GM21529 (cell line): Measurements from ENCODE around the gene ANKRD28.
A peak's percentile ranks its signal among the peaks of the same experiment; 100 is the strongest.
"Not testable (repeated sequence)": the region's sequence is repeated elsewhere in the genome, so short reads cannot be mapped to it uniquely, and the experiment has no call there.

Experiments used
- ATAC-seq: cut with Tn5 transposase; IDR thresholded peaks from one replicate; pipeline ENCODE4 v1.9.1; 2021; ENCODE audit not compliant: unreplicated experiment

ANKRD28 gene

GRCh38 chr3:15778332-15778858, 19.4 kb downstream of the ANKRD28 start:
- ATAC-seq = no peak

DNA sequence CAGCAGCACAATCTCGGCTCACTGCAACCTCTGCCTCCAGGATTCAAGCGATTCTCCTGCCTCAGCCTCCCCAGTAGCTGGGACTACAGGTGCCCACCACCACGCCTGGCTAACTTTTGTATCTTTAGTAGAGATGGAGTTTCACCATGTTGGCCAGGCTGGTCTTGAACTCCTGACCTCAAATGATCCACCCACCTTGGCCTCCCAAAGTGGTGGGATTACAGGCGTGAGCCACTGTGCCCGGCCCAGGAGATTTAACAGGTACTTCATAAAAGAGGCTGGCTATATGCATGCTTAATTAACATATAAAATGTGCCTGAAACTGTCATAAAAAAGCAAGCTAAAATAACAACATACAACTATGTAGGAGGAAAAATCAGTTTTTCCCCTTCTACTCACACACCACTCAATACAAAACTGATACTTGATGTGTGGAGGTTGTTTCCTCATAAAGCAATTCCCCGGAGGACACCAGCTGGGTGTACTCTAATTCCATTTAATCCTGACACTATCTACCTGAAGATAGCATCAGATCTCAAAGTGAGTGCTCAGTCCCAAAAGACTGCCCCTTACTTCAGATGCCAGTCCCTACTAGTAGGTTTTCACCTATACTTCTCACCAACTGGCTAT, 22.7 kb downstream of the ANKRD28 start:
- ATAC-seq = peak; percentile 85

DNA sequence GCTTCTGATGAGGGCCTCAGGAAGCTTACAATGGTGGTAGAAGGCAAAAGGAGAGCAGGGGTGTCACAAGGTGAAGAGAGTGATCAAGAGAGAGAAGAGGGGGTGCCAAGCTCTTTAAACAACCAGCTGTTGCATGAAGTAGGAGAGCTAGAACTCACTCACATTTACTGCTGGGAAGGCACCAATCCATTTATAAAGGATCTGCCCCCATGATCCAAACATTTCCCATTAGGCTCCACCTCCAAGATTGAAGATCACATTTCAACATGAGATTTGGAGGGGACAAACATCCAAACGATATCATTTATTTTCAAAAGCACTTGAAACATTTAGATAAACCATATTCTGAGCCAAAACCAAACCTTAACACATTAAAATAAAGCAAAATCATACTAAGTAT, 26.3 kb downstream of the ANKRD28 start:
- ATAC-seq = no peak

DNA sequence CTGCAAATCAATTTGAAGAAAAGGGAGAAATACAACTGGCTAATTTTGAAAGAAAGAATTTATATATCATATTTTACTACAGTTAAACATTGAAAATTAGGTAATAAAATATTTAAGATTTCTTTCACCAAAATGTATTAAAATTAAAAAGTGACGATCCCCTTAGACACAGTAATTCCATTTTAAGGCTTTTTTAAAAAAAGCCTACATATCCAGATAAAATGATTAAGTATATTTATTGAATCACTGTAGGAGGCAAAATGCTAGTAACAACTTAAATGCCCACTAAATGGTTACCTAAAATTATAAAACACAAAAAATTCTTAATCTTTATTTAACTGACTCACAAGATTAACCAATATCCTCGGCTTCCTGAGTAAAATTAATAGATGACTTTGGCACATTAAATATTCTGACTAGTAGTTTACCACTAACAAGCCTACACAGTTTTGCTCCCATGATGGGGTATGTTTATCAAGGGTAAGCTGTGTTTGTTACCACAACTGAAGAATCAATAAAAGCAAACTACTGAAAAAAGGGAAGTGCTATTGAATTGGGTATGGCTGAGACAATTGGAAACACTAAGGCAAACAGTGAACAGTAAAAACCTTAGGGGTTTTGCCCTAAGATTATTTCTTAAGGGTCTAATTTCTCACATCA, 28.4 kb downstream of the ANKRD28 start:
- no peak for ATAC-seq

DNA sequence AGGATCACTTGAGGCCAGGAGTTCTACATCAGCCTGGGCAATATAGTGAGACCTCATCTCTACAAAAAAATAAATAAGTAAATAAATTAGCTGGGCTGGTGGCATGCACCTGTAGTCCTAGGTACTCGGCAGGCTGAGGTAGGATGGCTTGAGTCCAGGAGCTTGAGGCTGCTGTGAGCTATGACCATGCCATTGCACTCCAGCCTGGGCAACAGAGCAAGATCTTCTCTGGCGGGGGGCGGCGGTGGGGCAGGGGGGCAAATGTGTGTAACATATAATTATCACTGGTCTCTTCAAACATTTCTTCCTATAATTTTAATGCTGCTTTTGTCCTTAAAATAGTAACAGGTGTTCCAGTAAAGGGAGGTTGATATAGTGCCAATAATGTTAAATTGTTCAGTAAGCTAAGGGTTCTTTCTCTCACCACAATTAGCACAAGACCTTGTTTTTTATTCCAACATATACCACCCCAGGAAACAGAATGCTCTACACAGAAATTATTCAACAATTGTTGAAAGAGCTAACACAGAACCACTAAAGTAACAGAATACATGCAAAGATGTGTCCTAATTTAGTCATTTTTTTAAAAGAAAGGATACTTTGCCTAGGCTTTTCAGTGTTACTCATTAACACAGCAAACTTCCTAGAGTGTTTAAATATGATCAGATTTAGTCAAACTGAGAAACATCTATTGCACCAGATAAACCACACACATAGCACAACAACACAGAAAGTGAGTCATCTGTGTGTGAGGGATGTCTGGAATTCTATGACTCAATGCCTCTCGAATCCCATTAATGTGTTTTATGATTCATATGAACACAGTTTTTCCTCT, 29.1 kb downstream of the ANKRD28 start:
- peak; percentile 89 for ATAC-seq

GRCh38 chr3:15766406-15766805, 31.4 kb downstream of the ANKRD28 start:
- no peak for ATAC-seq

GRCh38 chr3:15758295-15758694, 39.5 kb downstream of the ANKRD28 start:
- no peak for ATAC-seq

GRCh38 chr3:15757824-15758223, 40.0 kb downstream of the ANKRD28 start:
- ATAC-seq = no peak

GRCh38 chr3:15756505-15756904, 41.3 kb downstream of the ANKRD28 start:
- no peak for ATAC-seq

DNA sequence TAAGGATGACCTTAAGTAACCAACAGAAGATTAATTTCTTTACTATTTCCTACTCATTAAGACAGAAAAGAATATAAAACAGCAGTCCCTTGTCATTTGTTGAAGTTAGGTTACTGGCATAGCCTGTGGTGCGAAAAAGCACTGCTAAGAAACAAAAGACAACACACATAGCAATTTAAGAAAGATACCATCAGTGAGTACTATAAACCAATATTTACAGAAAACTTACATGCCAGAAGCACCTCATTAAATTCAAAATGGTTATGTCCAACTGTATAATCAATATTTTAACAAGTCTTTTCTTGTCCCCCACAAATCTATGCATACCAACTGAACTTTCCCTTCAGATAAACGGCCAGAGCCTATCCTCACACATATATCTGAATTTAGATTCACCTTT, 42.0 kb downstream of the ANKRD28 start:
- no peak for ATAC-seq

GRCh38 chr3:15755181-15755580, 42.6 kb downstream of the ANKRD28 start:
- ATAC-seq = no peak

DNA sequence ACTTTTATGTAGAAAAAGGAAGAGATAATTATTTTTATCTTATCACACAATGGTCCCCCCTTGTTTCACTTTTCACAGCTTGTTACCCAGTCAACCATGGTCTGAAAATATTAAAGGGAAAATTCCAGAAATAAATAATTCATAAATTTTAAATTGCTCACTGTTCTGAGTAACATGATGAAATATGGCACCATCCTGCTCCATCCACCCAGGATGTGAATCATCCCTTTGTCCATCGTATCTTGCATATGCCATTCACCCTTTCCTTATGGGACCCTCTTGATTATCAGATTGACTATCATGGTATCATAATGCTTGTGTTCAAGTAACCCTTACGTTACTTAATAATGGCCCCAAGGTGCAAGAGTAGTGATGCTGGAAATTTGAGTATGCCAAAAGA, 43.7 kb downstream of the ANKRD28 start:
- ATAC-seq = no peak

DNA sequence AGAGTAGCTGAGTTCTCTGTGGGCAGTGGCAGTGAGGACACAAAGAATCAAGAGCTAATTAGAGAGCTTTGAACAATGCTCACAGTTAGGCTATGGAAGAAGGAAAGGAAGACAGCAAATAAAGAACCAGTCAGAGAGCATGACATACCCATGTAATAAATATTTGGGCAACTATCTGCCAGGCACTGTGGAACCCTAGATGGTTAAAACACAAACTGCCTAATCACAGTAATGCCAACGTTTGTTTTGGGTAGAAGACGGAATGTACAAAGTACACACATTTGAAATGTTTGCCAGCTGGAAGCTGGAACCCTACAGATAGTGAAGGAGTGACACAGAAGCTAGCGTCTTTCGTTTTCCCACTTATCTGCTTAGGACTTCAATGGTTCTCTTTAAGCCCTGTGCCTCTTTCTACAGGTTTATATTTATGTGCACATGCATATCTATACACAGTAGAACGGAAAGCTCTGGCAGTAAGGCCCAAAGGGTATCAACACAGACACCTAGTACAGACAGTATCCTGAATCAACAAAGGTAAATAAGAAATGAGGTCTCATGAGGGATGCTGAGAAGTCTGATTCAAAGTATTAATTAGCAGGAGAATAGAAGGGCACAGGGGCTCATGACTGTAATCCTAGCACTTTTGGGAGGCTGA, 44.6 kb downstream of the ANKRD28 start:
- ATAC-seq = no peak

DNA sequence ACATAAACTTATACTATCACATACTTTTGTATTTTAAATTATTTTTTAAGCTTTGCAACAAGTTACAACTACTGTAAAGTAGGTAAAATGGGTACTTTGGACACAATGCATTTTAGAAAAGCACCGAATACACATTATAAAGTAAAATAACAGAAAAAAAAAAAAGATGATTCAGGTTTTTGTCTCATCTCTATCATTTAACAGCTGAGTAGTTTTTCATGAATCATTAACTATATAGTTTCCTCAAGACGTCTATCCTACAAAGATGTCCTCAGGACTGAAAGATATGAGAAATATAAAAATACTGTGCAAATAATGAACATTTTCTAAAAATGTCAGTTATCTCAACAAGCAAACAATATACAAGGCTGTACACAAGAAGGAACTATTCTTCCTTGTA, 46.9 kb downstream of the ANKRD28 start:
- ATAC-seq = no peak

DNA sequence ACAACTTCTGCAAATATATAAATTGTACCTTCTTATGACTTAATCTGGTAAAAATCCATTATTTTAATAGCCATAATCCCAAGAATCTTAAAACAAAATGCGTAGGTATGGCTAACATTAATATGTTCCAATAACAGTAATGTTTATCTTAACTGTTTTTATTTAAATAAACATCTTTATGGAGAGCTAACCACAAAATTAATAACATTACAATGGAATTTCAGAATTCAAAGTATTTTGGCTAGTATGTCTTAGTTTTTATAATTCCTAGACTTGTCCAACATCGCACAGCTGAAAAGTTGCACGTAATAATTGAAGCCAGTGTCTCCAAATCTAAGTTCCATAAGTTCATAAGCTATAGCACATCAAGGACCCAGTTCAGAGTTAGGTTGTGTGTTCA, 47.6 kb downstream of the ANKRD28 start:
- no peak for ATAC-seq

GRCh38 chr3:15745896-15746295, 51.9 kb downstream of the ANKRD28 start:
- ATAC-seq = not testable (repeated sequence)

GRCh38 chr3:15744176-15744575, 53.6 kb downstream of the ANKRD28 start:
- ATAC-seq = no peak

DNA sequence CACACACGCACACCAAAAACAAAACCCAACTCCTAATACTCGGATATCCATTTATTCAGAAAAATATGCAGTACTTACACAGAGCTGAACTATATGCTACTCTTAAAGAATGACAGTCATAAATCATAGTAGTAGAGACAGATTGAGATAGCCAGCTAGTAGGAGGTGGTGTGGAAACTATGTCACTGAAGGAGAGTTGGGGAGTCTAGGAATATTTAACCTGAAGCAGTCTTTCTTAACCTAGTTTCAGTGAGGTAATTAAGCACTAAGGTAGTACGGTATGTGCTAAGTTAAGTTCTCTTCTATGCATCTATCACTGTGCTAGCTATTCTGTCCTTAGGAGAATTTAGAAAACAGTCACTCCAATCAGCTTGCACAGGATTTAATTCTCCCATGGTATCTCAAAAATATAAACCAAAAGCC, 54.2 kb downstream of the ANKRD28 start:
- no peak for ATAC-seq

- ATAC-seq = not testable (repeated sequence)
Measured at GRCh38 chr3:15742236-15742635, 55.5 kb downstream of the ANKRD28 start.

GRCh38 chr3:15738616-15739005, 59.2 kb downstream of the ANKRD28 start:
- ATAC-seq = not testable (repeated sequence)

DNA sequence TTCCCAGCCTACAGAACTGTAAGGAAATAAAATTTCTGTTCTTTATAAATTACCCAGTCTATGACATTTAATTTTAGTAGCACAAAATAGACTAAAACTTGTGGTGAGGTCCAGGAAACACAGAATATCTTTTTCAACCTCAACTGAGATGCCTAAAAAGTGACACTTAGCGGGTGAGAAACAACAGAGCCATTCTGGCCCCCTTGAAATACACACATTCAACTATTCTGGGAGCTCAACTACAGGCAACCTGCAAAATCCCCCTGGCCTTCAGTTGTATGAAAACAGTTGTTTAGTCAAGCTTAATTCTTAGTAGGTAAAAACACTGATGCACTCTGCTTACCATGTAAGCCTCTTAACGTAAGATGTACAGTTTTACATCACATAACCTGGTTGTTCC, 66.8 kb downstream of the ANKRD28 start:
- ATAC-seq = no peak
